Stomach smooth muscle (tissue), 2 donors: ENCODE results near the gene EPS15.
"Not testable (repeated sequence)": the region's sequence is repeated elsewhere in the genome, so short reads cannot be mapped to it uniquely, and the experiment has no call there.

Experiments
- H3K27ac ChIP-seq: one replicate; pipeline ENCODE4 v1.7.0; 2013; ENCODE audit warnings: mild to moderate bottlenecking, low read length, inconsistent platforms
- H3K27me3 ChIP-seq, 2 donors: one replicate each; pipeline ENCODE4 v1.7.0; 2013; ENCODE audit warnings: low read length in 2 of 2; ENCODE audit not compliant: insufficient read depth in 2 of 2, control insufficient read depth in 1 of 2
- H3K36me3 ChIP-seq, 2 donors: one replicate each; pipeline ENCODE4 v1.7.0; 2013; ENCODE audit warnings: low read length in 2 of 2; ENCODE audit not compliant: control insufficient read depth in 2 of 2, insufficient read depth in 2 of 2
- H3K4me1 ChIP-seq: one replicate; pipeline ENCODE4 v1.7.0; 2013; ENCODE audit warnings: low read length; ENCODE audit not compliant: control insufficient read depth, insufficient read depth
- H3K4me3 ChIP-seq, 2 donors: one replicate each; pipeline ENCODE4 v1.7.0; 2013; ENCODE audit warnings: low read length in 2 of 2
- H3K9ac ChIP-seq, 2 donors: one replicate each; pipeline ENCODE4 v1.7.0; 2013; ENCODE audit warnings: low read length in 2 of 2, mild to moderate bottlenecking in 1 of 2
- H3K9me3 ChIP-seq, 2 donors: one replicate each; pipeline ENCODE4 v1.7.0; 2013; ENCODE audit warnings: low read length in 2 of 2; ENCODE audit not compliant: control insufficient read depth in 2 of 2
- donor health status: healthy.
- donor health status: Pancreatic carcinoma.

EPS15 gene

DNA sequence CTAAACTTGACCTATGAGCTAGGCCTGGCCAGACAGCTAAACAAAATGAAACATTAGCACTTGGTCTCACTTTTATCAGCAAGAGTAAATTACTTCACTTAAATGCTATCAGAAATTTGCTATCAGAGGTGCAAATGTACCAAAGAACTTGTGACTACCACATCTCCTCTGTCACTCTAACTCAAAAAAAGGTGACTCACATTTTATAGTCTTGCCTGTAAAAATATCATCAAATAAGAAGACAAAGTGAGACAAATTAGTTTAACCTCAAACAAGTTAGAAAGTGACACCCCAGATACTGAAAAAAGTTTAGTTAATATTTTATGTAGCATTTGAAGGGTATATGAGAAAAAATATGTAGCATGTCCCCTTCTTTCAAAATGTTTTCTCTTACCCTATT is 76.9 kb downstream of the EPS15 start:
- H3K9me3 ChIP-seq, result no peaks in the 10 kb centered on the region
- H3K4me3 ChIP-seq, result no peak overlapping the region
- no peak overlapping the region for H3K9ac ChIP-seq
- H3K36me3 ChIP-seq, result peaks cover 2 to 8% of the 10 kb centered on the region in 2 donors
- no peaks in the 10 kb centered on the region for H3K4me1 ChIP-seq
- H3K27ac ChIP-seq, result no peak overlapping the region
- H3K27me3 ChIP-seq, result no peaks in the 10 kb centered on the region

DNA sequence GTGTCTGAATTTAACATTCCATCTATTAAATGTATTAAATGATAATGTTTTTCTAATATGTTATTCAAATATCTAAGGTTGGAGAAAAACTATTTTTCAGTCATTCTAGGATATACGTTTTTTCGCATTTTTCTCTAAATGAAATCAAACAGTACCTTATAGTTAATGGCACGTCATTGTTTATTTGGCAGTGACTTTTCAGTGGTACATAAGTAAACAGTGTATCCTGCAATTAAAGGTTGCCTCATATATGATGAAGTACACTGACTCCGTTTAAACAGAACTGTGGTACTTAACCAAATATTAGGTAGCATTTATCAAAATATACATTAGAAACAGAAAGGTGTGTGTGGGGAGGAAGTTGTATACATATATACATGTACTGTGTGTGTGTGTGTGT is 79.2 kb downstream of the EPS15 start:
- H3K9me3 ChIP-seq, result no peaks in the 10 kb centered on the region
- no peaks in the 10 kb centered on the region for H3K27me3 ChIP-seq
- H3K9ac ChIP-seq, result no peak overlapping the region
- H3K36me3 ChIP-seq, result peaks cover 0 to 12% of the 10 kb centered on the region in 2 donors
- no peak overlapping the region for H3K4me3 ChIP-seq
- H3K27ac ChIP-seq, result no peak overlapping the region
- no peaks in the 10 kb centered on the region for H3K4me1 ChIP-seq

DNA sequence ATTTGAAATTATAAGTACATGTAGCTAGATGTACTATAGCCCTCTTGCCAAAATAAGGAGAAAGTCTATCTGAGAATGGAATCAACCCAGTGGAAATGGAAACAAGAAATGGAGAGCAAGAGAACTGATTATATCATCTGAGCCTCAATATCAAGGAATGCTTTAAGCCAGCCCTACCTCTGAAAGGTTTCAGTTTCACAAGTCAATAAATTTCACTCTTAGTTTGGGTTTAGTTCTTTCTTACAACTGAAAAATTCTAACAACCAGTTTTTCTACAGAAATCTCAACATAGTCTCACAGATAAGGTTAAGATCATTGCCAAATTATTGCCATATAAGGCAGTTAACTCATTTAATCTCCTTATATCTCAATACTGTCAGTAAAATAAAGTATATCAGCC is 80.0 kb downstream of the EPS15 start:
- Histone ChIP-seq H3K27me3 (no peaks in the 10 kb centered on the region), H3K27ac (no peak overlapping the region), H3K36me3 (peaks cover 4 to 12% of the 10 kb centered on the region in 2 donors), H3K4me1 (no peaks in the 10 kb centered on the region), H3K9ac (no peak overlapping the region), H3K9me3 (no peaks in the 10 kb centered on the region), H3K4me3 (no peak overlapping the region)

DNA sequence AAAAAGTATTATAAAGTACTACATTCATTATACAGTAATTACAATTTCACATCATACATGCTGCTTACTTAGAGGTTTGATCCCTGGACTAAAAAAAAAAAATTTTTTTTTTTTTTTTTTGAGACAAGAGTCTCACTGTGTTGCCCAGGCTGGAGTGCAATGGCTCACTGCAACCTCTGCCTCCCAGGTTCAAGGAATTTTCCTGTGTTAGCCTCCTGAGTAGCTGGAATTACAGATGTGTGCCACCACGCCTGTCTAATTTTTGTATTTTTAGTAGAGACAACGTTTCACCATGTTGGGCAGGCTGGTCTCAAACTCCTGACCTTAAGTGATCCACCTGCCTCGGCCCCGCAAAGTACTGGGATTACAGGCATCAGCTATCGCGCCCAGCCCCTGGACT is 81.7 kb downstream of the EPS15 start:
- not testable (repeated sequence) for H3K27ac ChIP-seq, H3K27me3 ChIP-seq, H3K9me3 ChIP-seq, H3K9ac ChIP-seq, H3K4me1 ChIP-seq, H3K4me3 ChIP-seq
- peaks cover 7 to 12% of the 10 kb centered on the region in 2 donors for H3K36me3 ChIP-seq

DNA sequence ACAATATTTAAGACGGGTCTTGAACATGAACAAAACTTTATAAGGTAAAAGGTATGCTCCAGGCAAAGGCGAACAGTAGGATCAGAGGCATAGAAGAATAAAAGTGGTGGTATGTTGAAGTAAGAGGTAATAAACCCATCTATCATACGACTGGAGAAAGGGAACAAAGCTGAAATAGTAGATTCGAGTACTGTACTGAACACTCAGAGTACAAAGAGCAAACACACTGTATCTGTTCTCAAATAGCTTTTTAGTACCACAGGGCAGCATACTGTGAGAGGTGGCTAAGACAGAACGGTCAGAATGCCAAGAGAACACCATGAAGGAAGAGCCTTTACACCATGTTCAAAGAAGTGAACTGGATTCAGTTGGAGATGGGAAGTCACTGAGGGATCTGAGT is 83.2 kb downstream of the EPS15 start:
- Histone ChIP-seq H3K4me1 (no peaks in the 10 kb centered on the region), H3K27ac (no peak overlapping the region), H3K36me3 (peaks cover 7 to 12% of the 10 kb centered on the region in 2 donors), H3K9me3 (no peaks in the 10 kb centered on the region), H3K27me3 (no peaks in the 10 kb centered on the region), H3K4me3 (no peak overlapping the region), H3K9ac (no peak overlapping the region)

DNA sequence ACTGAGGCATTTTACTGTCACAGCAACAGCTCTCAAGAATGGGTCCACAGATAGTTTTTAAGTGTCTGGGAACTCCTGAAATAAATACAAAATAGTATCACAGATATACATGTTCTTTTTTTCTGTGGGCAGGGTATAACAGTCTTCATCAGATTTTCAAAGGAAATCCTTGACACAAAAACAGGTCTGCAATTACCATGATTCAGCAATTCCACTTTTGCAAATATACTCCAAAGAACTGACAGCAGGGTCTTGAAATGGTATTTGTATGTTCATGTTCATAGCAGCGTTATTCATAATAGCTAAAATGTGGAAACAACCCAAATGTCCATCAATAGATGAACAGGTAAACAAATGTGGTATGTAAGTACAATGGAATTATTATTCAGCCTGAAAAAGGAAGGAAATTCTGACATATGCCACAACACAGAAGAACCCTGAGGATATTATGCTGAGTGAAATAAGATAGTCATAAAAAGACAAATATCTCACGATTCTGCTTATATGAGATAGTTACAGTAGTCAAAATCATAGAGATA is 85.0 kb downstream of the EPS15 start:
- Histone ChIP-seq H3K4me3 (no peak overlapping the region), H3K36me3 (peaks cover 8 to 9% of the 10 kb centered on the region in 2 donors), H3K27ac (no peak overlapping the region), H3K9ac (no peak overlapping the region), H3K27me3 (no peaks in the 10 kb centered on the region), H3K4me1 (no peaks in the 10 kb centered on the region), H3K9me3 (no peaks in the 10 kb centered on the region)

DNA sequence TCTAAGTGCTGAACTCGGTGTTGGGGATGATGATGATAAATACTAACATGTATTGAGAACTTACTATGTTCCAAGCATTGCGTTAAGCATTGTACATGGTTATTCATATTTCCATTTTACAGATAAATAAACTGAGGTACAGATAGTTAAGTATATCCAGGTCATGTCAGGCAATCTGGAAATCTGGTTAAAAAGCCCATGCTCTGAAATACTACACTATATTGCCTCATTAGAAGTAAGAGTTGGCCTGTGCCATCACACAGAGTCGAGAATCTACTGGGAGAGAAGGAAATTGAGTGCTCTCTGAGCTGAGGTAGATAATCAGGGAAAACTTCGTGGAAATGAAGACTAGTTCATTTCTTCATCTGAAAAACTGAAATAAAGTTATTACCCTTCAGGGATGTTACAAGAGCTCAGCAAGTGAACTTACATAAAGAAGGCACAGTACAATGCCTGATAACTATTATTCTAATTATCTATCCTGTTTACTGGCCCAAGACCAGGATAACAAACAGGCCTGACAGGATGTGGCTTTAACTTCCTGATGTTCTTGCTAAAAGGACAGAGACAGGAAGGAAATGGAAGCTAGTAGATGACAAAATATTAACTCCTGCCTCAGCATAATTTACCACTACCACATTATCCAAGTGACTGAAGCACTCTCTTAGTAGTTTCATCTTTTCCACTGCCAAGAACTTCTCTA is 85.6 kb downstream of the EPS15 start:
- no peaks in the 10 kb centered on the region for H3K9me3 ChIP-seq
- H3K4me3 ChIP-seq, result no peak overlapping the region
- H3K27ac ChIP-seq, result no peak overlapping the region
- no peak overlapping the region for H3K9ac ChIP-seq
- H3K27me3 ChIP-seq, result no peaks in the 10 kb centered on the region
- peaks cover 6 to 12% of the 10 kb centered on the region in 2 donors for H3K36me3 ChIP-seq
- no peaks in the 10 kb centered on the region for H3K4me1 ChIP-seq

DNA sequence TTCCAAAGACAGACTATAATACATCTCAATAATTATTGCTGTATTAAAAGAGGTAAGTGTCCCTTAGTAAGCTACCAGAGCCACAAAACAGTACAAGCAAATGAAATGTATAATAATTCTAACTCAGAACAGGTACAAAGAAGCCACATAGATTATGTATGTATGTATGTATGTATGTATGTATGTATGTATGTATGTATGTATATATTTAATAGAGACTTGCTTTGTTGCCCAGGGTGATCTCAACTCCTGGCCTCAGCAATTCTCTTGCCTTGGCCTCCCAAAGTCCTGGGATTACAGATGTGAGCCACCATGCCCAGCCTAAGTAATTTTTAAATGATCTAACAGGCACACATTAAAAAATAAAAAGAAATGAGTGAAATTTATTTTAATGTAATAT is 86.9 kb downstream of the EPS15 start:
- no peaks in the 10 kb centered on the region for H3K4me1 ChIP-seq
- H3K36me3 ChIP-seq, result peaks cover 10 to 12% of the 10 kb centered on the region in 2 donors
- H3K27me3 ChIP-seq, result no peaks in the 10 kb centered on the region
- H3K27ac ChIP-seq, result no peak overlapping the region
- H3K9ac ChIP-seq, result no peak overlapping the region
- no peak overlapping the region for H3K4me3 ChIP-seq
- no peaks in the 10 kb centered on the region for H3K9me3 ChIP-seq

DNA sequence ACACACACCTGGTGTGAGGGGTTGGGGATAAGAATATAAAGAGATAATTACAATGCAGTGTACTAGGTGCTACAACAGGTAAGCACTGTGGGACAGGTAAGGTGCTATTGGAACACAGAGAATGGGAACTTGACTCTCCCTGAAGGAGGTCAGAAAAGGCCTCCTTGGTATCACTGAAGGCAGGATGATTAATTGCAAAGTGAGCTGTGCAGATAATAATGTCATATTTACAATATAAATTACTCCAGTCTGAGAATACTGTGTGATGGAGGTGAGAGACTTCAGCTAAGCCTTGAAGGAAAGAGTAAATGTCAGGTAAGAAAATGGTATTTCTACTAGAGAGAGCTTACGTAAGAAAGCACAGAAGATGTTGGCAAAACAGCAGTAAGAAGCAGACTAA is 91.6 kb downstream of the EPS15 start:
- Histone ChIP-seq H3K27ac (no peak overlapping the region), H3K9ac (no peak overlapping the region), H3K4me1 (no peaks in the 10 kb centered on the region), H3K36me3 (peaks cover 4 to 7% of the 10 kb centered on the region in 2 donors), H3K27me3 (no peaks in the 10 kb centered on the region), H3K4me3 (no peak overlapping the region), H3K9me3 (no peaks in the 10 kb centered on the region)

DNA sequence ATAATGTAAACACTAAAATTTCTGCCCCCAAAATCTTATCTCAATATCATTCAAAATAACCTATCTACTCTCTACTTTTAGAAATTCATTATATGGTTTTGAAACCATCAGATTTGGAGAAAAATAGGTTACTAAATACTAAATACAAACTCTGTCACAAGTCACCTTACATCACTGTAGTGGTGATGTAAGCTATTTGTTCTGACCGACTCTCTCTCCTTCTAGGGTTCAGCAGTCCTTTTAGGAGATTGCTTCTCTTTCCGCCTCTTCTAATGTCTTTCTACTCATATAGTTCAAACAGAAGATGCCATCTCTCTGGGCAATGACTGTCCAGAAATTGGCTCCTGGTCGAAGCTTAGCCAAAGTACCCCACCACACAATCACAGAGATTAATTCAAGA is 93.1 kb downstream of the EPS15 start:
- no peaks in the 10 kb centered on the region for H3K27me3 ChIP-seq
- no peaks in the 10 kb centered on the region for H3K4me1 ChIP-seq
- no peaks in the 10 kb centered on the region for H3K9me3 ChIP-seq
- H3K4me3 ChIP-seq, result no peak overlapping the region
- H3K9ac ChIP-seq, result no peak overlapping the region
- H3K27ac ChIP-seq, result no peak overlapping the region
- peaks cover 4 to 7% of the 10 kb centered on the region in 2 donors for H3K36me3 ChIP-seq

DNA sequence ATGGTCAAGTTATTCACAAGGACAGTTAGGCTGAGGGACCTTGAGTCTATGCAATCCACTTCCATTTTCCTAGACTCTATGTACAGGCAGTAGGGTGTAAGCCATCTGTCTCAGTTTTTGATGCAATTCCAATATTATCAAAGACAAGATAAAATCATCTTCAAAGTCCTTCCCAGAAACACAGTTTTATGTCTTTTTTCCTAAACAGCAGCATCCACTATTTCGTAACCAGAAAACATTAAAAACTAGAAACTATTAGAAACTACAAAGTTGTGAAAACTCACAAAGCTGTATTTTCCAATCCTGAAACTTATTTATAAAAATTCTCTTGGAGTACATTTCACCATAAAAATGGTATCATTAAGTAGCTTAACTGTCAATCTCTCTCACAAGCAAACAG is 93.8 kb downstream of the EPS15 start:
- no peak overlapping the region for H3K27ac ChIP-seq
- no peaks in the 10 kb centered on the region for H3K9me3 ChIP-seq
- no peak overlapping the region for H3K4me3 ChIP-seq
- no peaks in the 10 kb centered on the region for H3K27me3 ChIP-seq
- H3K9ac ChIP-seq, result no peak overlapping the region
- no peaks in the 10 kb centered on the region for H3K4me1 ChIP-seq
- peaks cover 4 to 7% of the 10 kb centered on the region in 2 donors for H3K36me3 ChIP-seq
